SU-DHL-6 (cell line): ENCODE data around the gene TPD52L2.

Source experiments
- CTCF ChIP-seq: fragments of 200-600 bp; sonication (generic); IDR thresholded peaks from one replicate; pipeline ENCODE4 v1.5.1; 2017; ENCODE audit warnings: antibody characterized with exemption, mild to moderate bottlenecking, low read length, moderate library complexity; ENCODE audit not compliant: insufficient read depth, poor library complexity, severe bottlenecking
- EZH2phosphoT487 ChIP-seq: fragments of 200-600 bp; sonication (generic), shearing (Covaris generic); conservative IDR thresholded peaks from 2 replicates; pipeline ENCODE4 v1.6.1; 2018; ENCODE audit warnings: mild to moderate bottlenecking, antibody characterized with exemption, low read length, moderate library complexity, mixed read lengths

GRCh38 chr20:63828124-63828523 is 36.9 kb upstream of the TPD52L2 start:
- TF ChIP-seq CTCF (no peak), EZH2phosphoT487 (no peak)
